OCI-LY7 (cell line): ENCODE results near the gene KCNIP4. TPM values are rescaled to one million over a fixed set of nuclear protein-coding genes. Genes with fewer than 3 reads are reported as not detected.
"Not testable (repeated sequence)": the region's sequence is repeated elsewhere in the genome, so short reads cannot be mapped to it uniquely, and the experiment has no call there.

ENCODE experiments used
- BruUV-seq: library from RNA; stranded (reverse); fragments of 400-500 nt; replicated peaks from 2 replicates; lab custom pipeline; 2021; lab: Mats Ljungman, UMichigan
- CTCF ChIA-PET: fragments of 300-600 bp; sonication (Branson Sonifier 250); formaldehyde crosslinking; loops from one replicate; lab custom pipeline; 2022; ENCODE audit warnings: antibody characterized with exemption; ENCODE audit not compliant: unreplicated experiment; lab: Charles Lee
- POLR2A ChIA-PET: fragments of 300-600 bp; sonication (Branson Sonifier 250); formaldehyde crosslinking; loops from one replicate; lab custom pipeline; 2022; ENCODE audit warnings: antibody characterized with exemption; lab: Charles Lee
- DNase-seq: peaks from one replicate; pipeline ENCODE4 v3.0.0-alpha.2; 2015; ENCODE audit warnings: low spot score
- H2AFZ ChIP-seq: fragments of 200-600 bp; sonication (generic), shearing (Covaris generic); 2 replicates; pipeline ENCODE4 v1.6.1; 2014; ENCODE audit warnings: mild to moderate bottlenecking, antibody characterized with exemption, low read length, moderate library complexity
- H3K27ac ChIP-seq: fragments of 200-600 bp; sonication (generic); 2 replicates; pipeline ENCODE4 v1.5.1; 2014; ENCODE audit warnings: mixed run types, low read depth, mild to moderate bottlenecking, moderate library complexity, low read length, inconsistent platforms; ENCODE audit not compliant: poor library complexity, severe bottlenecking
- H3K36me3 ChIP-seq: fragments of 200-600 bp; sonication (generic); 2 replicates; pipeline ENCODE4 v1.6.1; 2014; ENCODE audit warnings: mild to moderate bottlenecking, antibody characterized with exemption, low read length, moderate library complexity, mixed read lengths; ENCODE audit not compliant: insufficient read depth
- H3K4me1 ChIP-seq: fragments of 200-600 bp; sonication (generic); 2 replicates; pipeline ENCODE4 v1.5.1; 2014; ENCODE audit warnings: mild to moderate bottlenecking, low read length; ENCODE audit not compliant: insufficient read depth, poor library complexity, severe bottlenecking
- H3K4me2 ChIP-seq: fragments of 200-600 bp; sonication (generic); 2 replicates; pipeline ENCODE4 v1.6.1; 2014; ENCODE audit warnings: mild to moderate bottlenecking, low read length
- H3K4me3 ChIP-seq: fragments of 200-600 bp; sonication (generic); 2 replicates; pipeline ENCODE4 v1.5.1; 2014; ENCODE audit warnings: mild to moderate bottlenecking, low read depth, low read length; ENCODE audit not compliant: poor library complexity, severe bottlenecking
- H3K79me2 ChIP-seq: fragments of 200-600 bp; sonication (generic); 2 replicates; pipeline ENCODE4 v1.6.1; 2016; ENCODE audit warnings: low read depth, mild to moderate bottlenecking, low read length, moderate library complexity, mixed read lengths; ENCODE audit not compliant: insufficient read depth
- H3K9me2 ChIP-seq: fragments of 200-600 bp; sonication (generic); 2 replicates; pipeline ENCODE4 v1.6.1; 2016; ENCODE audit warnings: mild to moderate bottlenecking, low read length, mixed read lengths; ENCODE audit not compliant: insufficient read depth
- H3K9me3 ChIP-seq: fragments of 200-600 bp; sonication (generic); 2 replicates; pipeline ENCODE4 v1.6.1; 2014; ENCODE audit warnings: mild to moderate bottlenecking, mixed run types, low read length, mixed read lengths
- H4K20me1 ChIP-seq: fragments of 200-600 bp; sonication (generic); 2 replicates; pipeline ENCODE4 v1.6.1; 2014; ENCODE audit warnings: mild to moderate bottlenecking, antibody characterized with exemption, low read length, moderate library complexity, mixed read lengths; ENCODE audit not compliant: insufficient read depth
- EZH2phosphoT487 ChIP-seq: fragments of 200-600 bp; sonication (generic); IDR thresholded peaks from 2 replicates; pipeline ENCODE4 v1.6.1; 2018; ENCODE audit warnings: low read depth, borderline replicate concordance, mild to moderate bottlenecking, mixed run types, antibody characterized with exemption, low read length, moderate library complexity, mixed read lengths
- intact Hi-C: fragments of 100-400 bp; cut with micrococcal nuclease; formaldehyde crosslinking; loops from one replicate; pipeline ENCODE4 v1.10.0; 2022; ENCODE audit not compliant: unreplicated experiment
- total RNA-seq, 2 experiments: library from RNA; depleted of rRNA in 1 of 2; stranded (reverse); fragments of >200 nt in 1 of 2; shearing (Covaris generic) in 1 of 2; gene quantifications; 2 replicates each; pipeline ENCODE4 v1.2.3, GENCODE V29; 2014 to 2022
- TF ChIP-seq, protein P1 (sequence below): fragments of 200-600 bp; sonication (generic); conservative IDR thresholded peaks from 2 replicates; pipeline ENCODE4 v1.5.1; 2014; ENCODE audit warnings: mild to moderate bottlenecking, antibody characterized with exemption, low read length, moderate library complexity, mixed read lengths

The KCNIP4 gene
- total RNA-seq, 2 experiments from 2014 or later, result not detected

GRCh38 chr4:20809812-20810211 lies 1138.8 kb downstream of the KCNIP4 start:
- no peak overlapping the region for H3K4me3 ChIP-seq
- ChIA-PET POLR2A (no interaction called here), CTCF (no interaction called here)
- no peak overlapping the region for H3K4me2 ChIP-seq
- no peak for DNase-seq
- no peaks in the 10 kb centered on the region for H3K36me3 ChIP-seq
- no peaks in the 10 kb centered on the region for H3K9me2 ChIP-seq
- no peak overlapping the region for H2AFZ ChIP-seq
- H3K27ac ChIP-seq, result no peak overlapping the region
- intact Hi-C loops, result no loop called here
- H3K9me3 ChIP-seq, result no peaks in the 10 kb centered on the region
- H3K79me2 ChIP-seq, result no peaks in the 10 kb centered on the region
- BruUV-seq, result no TSS peak
- no peaks in the 10 kb centered on the region for H3K4me1 ChIP-seq
- H4K20me1 ChIP-seq, result no peaks in the 10 kb centered on the region
- TF ChIP-seq, protein P1, sequence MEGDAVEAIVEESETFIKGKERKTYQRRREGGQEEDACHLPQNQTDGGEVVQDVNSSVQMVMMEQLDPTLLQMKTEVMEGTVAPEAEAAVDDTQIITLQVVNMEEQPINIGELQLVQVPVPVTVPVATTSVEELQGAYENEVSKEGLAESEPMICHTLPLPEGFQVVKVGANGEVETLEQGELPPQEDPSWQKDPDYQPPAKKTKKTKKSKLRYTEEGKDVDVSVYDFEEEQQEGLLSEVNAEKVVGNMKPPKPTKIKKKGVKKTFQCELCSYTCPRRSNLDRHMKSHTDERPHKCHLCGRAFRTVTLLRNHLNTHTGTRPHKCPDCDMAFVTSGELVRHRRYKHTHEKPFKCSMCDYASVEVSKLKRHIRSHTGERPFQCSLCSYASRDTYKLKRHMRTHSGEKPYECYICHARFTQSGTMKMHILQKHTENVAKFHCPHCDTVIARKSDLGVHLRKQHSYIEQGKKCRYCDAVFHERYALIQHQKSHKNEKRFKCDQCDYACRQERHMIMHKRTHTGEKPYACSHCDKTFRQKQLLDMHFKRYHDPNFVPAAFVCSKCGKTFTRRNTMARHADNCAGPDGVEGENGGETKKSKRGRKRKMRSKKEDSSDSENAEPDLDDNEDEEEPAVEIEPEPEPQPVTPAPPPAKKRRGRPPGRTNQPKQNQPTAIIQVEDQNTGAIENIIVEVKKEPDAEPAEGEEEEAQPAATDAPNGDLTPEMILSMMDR, result no peak
- TF ChIP-seq EZH2phosphoT487, result no peak

DNA sequence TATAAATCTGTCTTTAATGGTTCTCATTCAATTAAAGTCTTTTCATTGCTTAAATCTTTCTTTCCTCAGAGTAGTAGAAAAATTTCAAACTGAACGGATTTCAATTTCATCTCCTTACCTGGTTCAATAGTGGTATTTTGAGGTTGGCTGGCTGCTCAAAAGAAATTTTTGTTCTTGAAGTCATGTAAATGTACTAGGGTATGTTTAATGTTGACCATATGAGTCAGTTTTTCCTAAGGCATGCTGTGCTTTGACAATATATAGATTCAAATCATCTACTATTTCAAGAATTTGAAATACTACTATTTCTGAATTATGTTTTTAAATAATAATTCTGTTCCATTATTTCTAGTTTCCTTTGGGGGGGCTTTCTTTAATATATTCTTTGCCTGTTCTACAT lies 1142.9 kb downstream of the KCNIP4 start:
- Histone ChIP-seq H3K4me3 (no peak overlapping the region), H3K4me2 (no peak overlapping the region), H3K27ac (no peak overlapping the region), H3K9me2 (no peaks in the 10 kb centered on the region), H3K9me3 (no peaks in the 10 kb centered on the region), H3K4me1 (no peaks in the 10 kb centered on the region), H3K36me3 (no peaks in the 10 kb centered on the region), H4K20me1 (no peaks in the 10 kb centered on the region), H2AFZ (no peak overlapping the region), H3K79me2 (no peaks in the 10 kb centered on the region)
- CTCF ChIA-PET, result no interaction called here
- POLR2A ChIA-PET, result no interaction called here
- no TSS peak for BruUV-seq
- intact Hi-C loops, result no loop called here
- DNase-seq, result no peak
- TF ChIP-seq, protein P1, result no peak
- TF ChIP-seq EZH2phosphoT487, result no peak

DNA sequence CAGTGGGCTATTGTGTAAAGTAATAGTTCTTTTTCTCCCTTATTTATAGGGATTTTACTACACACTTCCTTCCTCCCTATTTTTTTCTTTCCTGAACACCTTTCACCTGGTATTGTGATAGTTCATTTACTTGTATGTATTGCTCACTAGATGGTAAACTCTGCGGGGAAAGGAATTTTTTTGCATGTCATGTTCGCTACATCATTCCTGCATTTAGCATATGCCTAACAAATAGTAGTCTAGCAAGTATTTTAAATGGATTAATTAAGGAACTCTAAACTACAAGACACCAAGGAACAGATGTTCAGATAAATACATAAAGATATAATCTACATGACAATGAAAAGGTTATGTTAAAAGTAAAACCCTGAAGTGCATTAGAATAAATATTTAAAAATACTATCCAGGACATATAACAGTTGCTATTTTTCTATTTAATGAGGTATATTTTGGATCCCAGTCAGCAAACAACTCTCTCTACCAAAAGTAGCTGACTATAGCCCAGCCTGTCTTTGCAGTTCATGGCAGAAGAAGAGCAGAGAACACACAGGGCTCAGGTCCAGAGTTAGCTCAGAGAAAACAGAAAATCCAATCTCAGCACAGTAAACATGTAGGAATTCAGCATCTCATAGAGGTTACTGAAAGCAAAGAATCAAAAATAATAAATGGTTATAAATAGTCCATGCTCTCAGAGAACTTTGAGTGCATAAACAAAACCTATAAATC lies 1160.5 kb downstream of the KCNIP4 start:
- H3K36me3 ChIP-seq, result no peaks in the 10 kb centered on the region
- POLR2A ChIA-PET, result interaction anchor here (0.6 to 1.2 kb wide), 2 partner anchors 13 to 16 kb away, joined by 3 read pairs; no protein-coding TSS in a partner anchor
- H4K20me1 ChIP-seq, result no peaks in the 10 kb centered on the region
- H3K4me1 ChIP-seq, result no peaks in the 10 kb centered on the region
- no peak overlapping the region for H3K27ac ChIP-seq
- H3K9me3 ChIP-seq, result no peaks in the 10 kb centered on the region
- H2AFZ ChIP-seq, result no peak overlapping the region
- BruUV-seq, result no TSS peak
- H3K4me3 ChIP-seq, result no peak overlapping the region
- no peaks in the 10 kb centered on the region for H3K9me2 ChIP-seq
- no peaks in the 10 kb centered on the region for H3K79me2 ChIP-seq
- no peak for DNase-seq
- H3K4me2 ChIP-seq, result no peak overlapping the region
- intact Hi-C loops, result no loop called here
- TF ChIP-seq, protein P1, result no peak
- no peak for TF ChIP-seq EZH2phosphoT487
- CTCF ChIA-PET, result no interaction called here

GRCh38 chr4:20783134-20783533 lies 1165.4 kb downstream of the KCNIP4 start:
- H3K4me3 ChIP-seq, CTCF ChIA-PET, H3K4me2 ChIP-seq, H3K79me2 ChIP-seq, POLR2A ChIA-PET, intact Hi-C loops, H3K27ac ChIP-seq, H4K20me1 ChIP-seq, H3K4me1 ChIP-seq, H3K36me3 ChIP-seq, BruUV-seq, H3K9me2 ChIP-seq, DNase-seq, H3K9me3 ChIP-seq, H2AFZ ChIP-seq: not testable (repeated sequence)
